Esophagus squamous epithelium (tissue), 4 donors: ENCODE results near the gene LRP1B.

Source experiments
- POLR2A ChIP-seq, 4 donors: fragments of 450-650 bp; IDR thresholded peaks; one replicate each; pipeline ENCODE4 v1.6.1; 2017; ENCODE audit warnings: antibody characterized with exemption in 4 of 4, mild to moderate bottlenecking in 4 of 4, moderate library complexity in 3 of 4
- TF ChIP-seq, protein P1 (sequence below), 6 experiments: fragments of 450-650 bp in 4 of 6; fragments of 200-600 bp in 2 of 6; sonication (generic) in 2 of 6; IDR thresholded peaks; one replicate each; pipeline ENCODE4 v1.5.1; 2016 to 2019; ENCODE audit warnings: antibody characterized with exemption in 6 of 6, mild to moderate bottlenecking in 4 of 6, moderate library complexity in 4 of 6

DNA sequence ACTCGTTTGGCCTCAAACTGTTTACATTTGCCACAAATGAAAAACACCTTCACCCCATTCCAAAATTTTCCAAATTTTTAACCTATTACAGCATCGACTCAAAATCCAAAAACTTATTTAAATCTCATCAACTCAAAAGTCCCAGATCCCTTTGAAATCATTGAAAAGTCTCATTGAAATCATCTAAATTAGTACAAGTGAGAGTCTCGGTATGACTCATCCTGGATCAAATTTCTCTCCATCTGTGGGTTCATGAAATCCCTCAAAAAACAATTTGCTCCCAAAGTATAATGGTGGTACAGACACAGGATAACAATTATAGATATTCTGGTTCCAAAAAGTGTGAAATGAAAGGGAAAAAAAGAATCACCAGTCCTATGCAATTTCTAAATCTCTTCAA lies 65.1 kb downstream of the LRP1B start:
- TF ChIP-seq, protein P1, sequence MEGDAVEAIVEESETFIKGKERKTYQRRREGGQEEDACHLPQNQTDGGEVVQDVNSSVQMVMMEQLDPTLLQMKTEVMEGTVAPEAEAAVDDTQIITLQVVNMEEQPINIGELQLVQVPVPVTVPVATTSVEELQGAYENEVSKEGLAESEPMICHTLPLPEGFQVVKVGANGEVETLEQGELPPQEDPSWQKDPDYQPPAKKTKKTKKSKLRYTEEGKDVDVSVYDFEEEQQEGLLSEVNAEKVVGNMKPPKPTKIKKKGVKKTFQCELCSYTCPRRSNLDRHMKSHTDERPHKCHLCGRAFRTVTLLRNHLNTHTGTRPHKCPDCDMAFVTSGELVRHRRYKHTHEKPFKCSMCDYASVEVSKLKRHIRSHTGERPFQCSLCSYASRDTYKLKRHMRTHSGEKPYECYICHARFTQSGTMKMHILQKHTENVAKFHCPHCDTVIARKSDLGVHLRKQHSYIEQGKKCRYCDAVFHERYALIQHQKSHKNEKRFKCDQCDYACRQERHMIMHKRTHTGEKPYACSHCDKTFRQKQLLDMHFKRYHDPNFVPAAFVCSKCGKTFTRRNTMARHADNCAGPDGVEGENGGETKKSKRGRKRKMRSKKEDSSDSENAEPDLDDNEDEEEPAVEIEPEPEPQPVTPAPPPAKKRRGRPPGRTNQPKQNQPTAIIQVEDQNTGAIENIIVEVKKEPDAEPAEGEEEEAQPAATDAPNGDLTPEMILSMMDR (IDR thresholded peaks at IDR 0.05), result no peak
- no peak for TF ChIP-seq POLR2A (IDR thresholded peaks at IDR 0.05)
